Heart left ventricle (tissue), 13 donors: ENCODE data around the gene NPHP4.

Experiments used
- POLR2A ChIP-seq, 2 donors: fragments of 450-650 bp; IDR thresholded peaks; one replicate each; pipeline ENCODE4 v1.6.1; 2017; ENCODE audit warnings: antibody characterized with exemption in 2 of 2, mild to moderate bottlenecking in 2 of 2, moderate library complexity in 2 of 2
- TF ChIP-seq, protein P1 (sequence below), 12 donors: fragments of 200-600 bp; sonication (generic) in 4 of 12; IDR thresholded peaks; one replicate each; pipeline versions ENCODE4 v1.5.0 to v1.8.0; 2018 to 2022; ENCODE audit warnings: antibody characterized with exemption in 12 of 12, mild to moderate bottlenecking in 5 of 12
- donor health status: ischemic (EF 13 %, LVEDD 7.1; RV severe dilation, severe dysfunction).
- donor health status: DM: no; HTN: yes; CAD: no.
- donor health status: DM: no; HTN: no; CAD: no.
- donor health status: ischemic (EF 25% LVEDD 6.9; RV normal size, moderate dysfunction).
- donor health status: ischemic (EF 25% LVEDD 5.7; RV mildly dilated, moderate dysfunction).
- donor health status: ischemic (EF 35%, LVEDD 5.7; RV mildly dilated, moderate dysfunction).
- donor health status: nonischemic (EF 11% LVEDD 7.7; RV severe dilation, severe dysfunction).
- donor health status: DM: yes; HTN: yes; CAD: no.
- donor health status: PGD.
- donor health status: ischemic (EF 29% LVEDD 5.4; RV normal size, mild dysfunction).
- donor health status: nonischemic (EF 23%, LVEDD 6.1; RV moderate dilation, normal function).

DNA sequence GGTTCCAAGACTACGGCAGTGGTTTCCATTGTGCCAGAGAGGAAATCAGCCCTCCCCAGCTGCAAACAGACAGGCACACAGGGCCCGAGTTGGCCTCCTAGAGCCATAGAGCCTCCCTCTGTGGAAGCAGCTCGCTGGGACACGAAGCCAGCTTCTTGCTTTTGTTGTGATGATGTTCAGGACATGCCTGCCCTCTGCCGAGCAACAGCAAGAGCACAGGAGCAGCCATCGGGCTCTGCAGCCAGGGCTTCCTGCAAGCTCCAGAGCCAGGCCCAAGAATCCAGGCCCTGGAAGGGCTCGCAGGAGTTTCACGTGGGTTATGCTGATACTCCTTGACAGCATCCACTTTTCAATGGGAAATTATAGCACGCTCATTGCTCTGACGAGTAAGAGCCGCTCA lies 18.5 kb downstream of the NPHP4 start:
- TF ChIP-seq, protein P1, sequence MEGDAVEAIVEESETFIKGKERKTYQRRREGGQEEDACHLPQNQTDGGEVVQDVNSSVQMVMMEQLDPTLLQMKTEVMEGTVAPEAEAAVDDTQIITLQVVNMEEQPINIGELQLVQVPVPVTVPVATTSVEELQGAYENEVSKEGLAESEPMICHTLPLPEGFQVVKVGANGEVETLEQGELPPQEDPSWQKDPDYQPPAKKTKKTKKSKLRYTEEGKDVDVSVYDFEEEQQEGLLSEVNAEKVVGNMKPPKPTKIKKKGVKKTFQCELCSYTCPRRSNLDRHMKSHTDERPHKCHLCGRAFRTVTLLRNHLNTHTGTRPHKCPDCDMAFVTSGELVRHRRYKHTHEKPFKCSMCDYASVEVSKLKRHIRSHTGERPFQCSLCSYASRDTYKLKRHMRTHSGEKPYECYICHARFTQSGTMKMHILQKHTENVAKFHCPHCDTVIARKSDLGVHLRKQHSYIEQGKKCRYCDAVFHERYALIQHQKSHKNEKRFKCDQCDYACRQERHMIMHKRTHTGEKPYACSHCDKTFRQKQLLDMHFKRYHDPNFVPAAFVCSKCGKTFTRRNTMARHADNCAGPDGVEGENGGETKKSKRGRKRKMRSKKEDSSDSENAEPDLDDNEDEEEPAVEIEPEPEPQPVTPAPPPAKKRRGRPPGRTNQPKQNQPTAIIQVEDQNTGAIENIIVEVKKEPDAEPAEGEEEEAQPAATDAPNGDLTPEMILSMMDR (IDR thresholded peaks at IDR 0.05): no peak
- TF ChIP-seq POLR2A (IDR thresholded peaks at IDR 0.05): no peak
